ENCODE measurements around the gene RHEB.

- TF ChIP-seq CTCF (conservative IDR thresholded peaks at IDR 0.05; ENCODE audit: low read depth, low read length) (no peak), EZH2 (IDR thresholded peaks at IDR 0.05; ENCODE audit: low read length, unreplicated experiment) (no peak), EZH2phosphoT487 (IDR thresholded peaks at IDR 0.05; ENCODE audit: borderline replicate concordance, low read length) (no peak)
Observed at GRCh38 chr7:151451626-151452571, 67.8 kb downstream of the RHEB start.

Measured in PC-3 (cell line).